Measurements from ENCODE around the gene TFB1M.

Gene TFB1M

GRCh38 chr6:155262655-155263054, 51.6 kb downstream of the TFB1M start:
- no peak for DNase-seq

DNA sequence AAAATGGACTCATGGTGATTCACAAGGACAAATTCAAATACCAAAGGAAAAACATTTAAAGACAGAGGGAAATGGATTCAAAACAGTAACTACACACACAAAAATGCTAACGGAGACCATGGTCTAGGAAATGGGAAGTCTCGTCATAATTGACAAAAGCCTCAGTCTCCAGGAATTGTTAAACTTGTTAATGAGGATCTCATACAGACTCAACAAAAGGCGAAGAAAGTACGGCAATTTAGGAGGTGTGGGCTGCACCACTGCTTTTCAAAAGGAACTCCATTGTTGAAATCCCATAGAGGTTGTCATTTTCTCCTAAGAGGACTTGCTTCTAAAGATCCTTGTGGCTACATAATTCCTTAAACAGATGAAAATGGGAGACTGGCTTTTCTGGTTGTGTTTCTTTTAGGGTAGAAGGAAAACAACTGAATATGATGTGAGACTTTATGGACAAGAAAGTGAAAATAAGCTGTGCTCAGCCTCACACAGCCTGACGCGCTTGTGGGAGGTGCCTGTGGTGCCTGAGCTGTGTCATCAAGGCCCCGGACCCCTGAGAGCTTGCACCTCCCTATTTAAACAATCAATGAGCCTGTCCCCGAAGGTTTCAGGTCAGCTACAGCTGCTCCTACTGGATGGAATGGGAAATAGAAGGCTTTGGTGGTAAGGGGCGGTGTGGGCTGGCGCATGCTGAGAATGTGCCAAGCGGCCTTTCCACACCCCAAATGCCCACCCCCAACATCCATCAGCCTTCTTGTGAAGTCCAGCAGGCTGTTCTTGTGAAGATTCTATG, 53.0 kb downstream of the TFB1M start:
- no peak for DNase-seq

- no peak for DNase-seq
Observed at GRCh38 chr6:155260686-155261085, 53.6 kb downstream of the TFB1M start.

GRCh38 chr6:155259897-155260296, 54.4 kb downstream of the TFB1M start:
- DNase-seq, result no peak

DNA sequence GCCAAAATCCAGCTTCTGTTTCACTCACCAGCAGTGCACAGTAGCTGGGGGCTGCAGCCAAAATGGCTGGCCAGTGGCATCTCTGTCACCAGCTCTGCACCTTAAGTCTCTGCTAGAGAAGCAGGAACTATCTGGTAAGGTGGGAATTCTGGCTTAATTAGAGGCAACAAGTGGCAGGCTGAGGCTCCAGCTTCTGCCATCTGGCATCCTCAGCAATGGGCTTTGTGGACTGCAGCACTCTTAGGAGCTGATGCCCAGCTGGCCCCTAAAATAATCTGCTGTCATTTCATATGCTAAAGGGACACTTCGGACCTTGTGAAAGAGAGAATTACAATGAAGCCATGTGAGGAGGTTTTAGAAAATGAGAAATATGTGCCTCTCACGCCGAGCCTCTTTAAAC, 55.1 kb downstream of the TFB1M start:
- no peak for DNase-seq

DNA sequence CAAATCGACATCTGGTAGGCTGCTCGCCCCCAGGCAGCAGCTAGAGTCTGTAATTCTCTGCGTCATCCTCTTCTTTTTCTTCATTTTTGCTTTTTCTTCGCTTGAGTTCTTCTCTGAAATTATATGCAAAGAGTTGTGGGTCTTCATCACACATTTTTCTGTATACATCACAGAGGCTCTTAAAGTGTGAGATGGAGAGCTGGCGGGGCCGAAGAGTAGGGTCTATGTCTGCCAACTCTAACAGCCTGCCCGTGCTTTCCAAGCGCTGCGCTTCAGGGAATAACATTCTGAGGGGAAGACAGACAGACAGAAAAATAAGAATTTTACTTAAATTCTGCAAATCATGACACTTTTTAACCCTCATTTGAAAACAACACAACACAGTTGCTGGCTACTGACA, 56.5 kb downstream of the TFB1M start:
- no peak for DNase-seq

- DNase-seq, result no peak
Observed at GRCh38 chr6:155256122-155256795, 58.0 kb downstream of the TFB1M start.

GRCh38 chr6:155254139-155254538, 60.1 kb downstream of the TFB1M start:
- no peak for DNase-seq

DNA sequence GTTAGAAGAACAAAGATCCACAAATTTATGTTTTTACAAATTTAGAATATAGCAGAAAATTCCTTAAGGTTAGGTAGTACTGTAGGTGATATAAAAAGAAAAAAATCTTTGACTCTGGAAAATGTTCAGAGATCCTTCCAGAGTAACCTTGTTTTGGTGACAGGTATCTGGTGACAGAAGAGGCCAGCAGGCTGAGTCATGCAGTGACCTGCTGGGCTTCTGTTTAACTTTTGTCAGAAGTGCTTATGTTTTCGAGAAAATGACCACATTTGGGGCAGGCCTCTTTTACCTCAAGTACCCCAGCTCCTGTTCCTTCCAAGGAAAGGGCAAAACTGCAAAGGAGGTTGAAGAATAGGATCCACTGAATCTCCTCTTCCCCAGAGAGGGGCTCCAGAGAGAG, 60.9 kb downstream of the TFB1M start:
- no peak for DNase-seq

GRCh38 chr6:155252581-155252980, 61.7 kb downstream of the TFB1M start:
- no peak for DNase-seq

GRCh38 chr6:155250701-155251381, 63.4 kb downstream of the TFB1M start:
- no peak for DNase-seq

DNA sequence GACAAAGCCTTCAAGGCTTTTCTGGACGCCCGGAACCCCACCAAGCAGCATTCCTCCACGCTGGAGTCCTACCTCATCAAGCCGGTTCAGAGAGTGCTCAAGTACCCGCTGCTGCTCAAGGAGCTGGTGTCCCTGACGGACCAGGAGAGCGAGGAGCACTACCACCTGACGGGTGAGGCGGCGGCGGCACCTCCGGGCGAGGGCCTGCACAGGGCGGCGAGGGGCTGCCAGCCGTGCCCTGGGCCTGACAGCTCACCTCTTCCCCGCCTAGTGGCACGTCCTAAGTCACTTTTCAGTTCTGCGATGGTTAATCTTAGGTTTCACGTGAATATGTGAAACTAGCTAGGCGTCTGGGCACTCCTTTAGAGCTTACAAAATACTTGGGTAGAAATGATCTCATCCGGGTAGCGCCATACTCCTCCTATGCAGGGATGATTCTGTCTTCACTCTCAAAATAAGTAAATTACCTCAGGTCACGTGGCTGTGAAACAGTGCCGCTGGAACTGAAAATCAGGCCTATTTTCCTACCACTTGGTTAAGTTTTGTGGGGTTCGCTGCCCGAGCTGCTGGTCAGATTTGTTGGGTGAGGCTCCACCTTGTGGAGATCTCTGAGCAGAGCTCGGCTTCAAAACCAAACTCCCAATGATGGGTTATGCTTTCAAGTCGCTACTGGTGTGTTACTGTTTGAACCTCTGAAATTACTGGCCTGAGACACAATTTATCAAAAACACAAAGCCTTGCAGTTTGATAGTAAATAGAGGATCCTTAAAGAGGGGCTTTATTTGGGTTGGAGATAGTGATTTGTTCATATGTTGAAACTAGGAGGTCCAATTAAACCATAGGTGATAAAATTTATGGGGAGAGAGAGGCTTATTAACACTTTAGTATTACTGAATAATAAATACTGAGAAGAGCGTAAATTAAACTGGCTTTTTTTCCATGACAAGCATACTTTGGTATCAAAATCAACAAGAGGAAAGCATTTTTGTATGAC, 66.0 kb downstream of the TFB1M start:
- DNase-seq, result peak; percentile 36

- DNase-seq, result no peak
Observed at GRCh38 chr6:155247618-155248007, 66.7 kb downstream of the TFB1M start.

- no peak for DNase-seq
Observed at GRCh38 chr6:155246825-155247224, 67.5 kb downstream of the TFB1M start.

DNA sequence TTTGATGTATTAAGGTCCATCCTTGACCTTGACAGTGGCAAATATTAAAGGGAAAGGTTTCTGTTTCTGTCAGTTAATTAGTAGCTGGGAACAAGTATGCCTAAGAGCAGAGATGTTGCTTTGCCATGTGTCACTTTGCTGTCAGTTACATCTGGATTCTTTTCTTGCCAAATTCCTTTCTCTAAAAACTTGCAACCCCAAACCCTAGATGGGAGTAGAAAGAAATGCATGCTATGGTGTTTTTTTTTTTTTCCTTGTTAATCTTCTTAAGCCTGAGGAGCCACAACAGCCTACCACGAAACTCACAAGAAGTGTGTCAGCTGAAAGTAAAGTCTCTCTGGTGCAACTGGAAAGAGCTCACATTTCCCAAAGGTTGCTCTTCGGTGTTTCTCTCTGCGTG, 68.5 kb downstream of the TFB1M start:
- no peak for DNase-seq

DNA sequence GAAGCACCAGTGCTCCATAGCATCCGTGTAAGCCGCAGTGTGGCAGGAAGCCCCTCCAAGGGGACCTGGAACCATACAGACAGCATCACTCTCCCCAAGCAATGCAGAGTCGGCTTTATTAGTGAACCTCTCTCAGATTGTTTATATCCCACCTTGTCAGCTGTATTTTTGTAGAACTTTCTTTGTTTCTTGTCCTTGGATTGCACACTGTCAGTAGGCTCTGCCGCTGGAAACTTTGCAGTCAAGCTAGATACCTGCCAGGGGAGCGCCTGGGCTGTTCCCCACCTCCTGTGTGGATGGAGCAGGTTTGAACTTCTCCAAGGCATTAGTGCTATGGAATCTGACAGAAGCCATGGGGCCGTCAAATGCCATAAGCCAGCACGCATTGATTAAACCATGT, 69.1 kb downstream of the TFB1M start:
- DNase-seq, result no peak

- no peak for DNase-seq
Observed at GRCh38 chr6:155244434-155244833, 69.8 kb downstream of the TFB1M start.

DNA sequence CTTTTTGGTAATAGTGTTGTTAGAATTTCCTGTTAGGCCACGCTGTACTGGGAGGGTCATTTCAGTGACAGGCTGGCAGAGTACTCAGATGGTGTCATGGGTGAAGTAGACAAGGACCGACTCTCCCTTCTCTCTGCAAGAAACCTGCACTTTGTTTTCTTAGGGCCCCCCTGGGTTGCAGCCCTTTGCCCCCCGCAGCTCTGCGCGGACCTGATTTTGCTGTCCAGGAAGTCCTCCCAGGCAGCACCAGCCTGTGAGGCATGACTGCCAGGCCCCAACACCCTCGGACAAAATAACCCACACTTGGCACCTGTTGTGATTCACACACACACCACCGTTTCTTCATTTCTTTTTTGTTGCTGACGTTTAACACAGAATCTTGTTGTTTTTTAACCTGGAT, 72.3 kb downstream of the TFB1M start:
- no peak for DNase-seq

- DNase-seq, result no peak
Observed at GRCh38 chr6:155240905-155241600, 73.2 kb downstream of the TFB1M start.

DNA sequence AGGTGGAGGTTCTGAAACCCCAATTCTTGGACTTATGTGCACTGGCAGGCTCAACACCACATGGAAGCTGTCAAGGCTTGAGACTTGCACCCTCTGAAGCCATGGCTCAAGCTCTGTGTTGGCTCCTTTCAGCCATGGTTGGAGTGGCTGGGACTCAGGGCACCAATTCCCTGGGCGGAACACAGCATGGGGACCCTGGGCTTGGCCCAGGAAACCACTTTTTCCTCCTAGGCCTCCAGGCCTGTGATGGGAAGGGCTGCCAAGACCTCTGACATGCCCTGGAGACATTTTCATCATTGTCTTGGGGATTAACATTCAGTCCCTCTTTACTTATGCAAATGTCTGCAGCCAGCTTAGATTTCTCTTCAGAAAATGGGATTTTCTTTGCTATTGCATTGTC, 76.7 kb downstream of the TFB1M start:
- no peak for DNase-seq

DNA sequence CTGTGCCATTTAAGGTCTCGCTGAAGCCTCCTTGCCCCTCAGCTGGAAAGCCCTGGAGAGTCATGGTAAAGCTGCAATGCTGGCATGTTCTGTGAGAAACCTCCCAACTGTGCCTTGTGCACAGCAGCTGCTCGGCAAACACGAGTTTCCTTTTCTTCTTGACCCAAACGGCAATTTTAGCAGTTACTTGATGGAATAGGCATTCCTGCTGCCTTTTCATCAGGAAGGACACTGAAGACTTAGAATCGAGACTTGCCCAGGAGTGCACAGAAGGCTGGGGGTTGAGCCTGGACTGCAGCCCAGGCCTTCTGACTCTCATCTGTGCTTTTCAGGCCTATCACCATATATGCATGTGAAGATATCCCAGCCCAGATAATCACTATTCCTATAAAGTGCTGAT, 79.2 kb downstream of the TFB1M start:
- DNase-seq, result no peak

- DNase-seq, result no peak
Observed at GRCh38 chr6:155234687-155235086, 79.6 kb downstream of the TFB1M start.

Data from NCI-H146 (cell line).